BJ (cell line): ENCODE results near the gene NHLRC3. TPM values are rescaled to one million over a fixed set of nuclear protein-coding genes. Genes with fewer than 3 reads are reported as not detected.

Experiments
- CTCF ChIA-PET: fragments of 350-600 bp; formaldehyde crosslinking; extraction: SDS; loops from one replicate; lab custom pipeline; 2021; ENCODE audit warnings: antibody characterized with exemption, inconsistent platforms; lab: Yijun Ruan, JAX
- POLR2A ChIA-PET: fragments of 300-600 bp; sonication (Branson Sonifier 250); formaldehyde crosslinking; extraction: SDS; loops from one replicate; lab custom pipeline; 2021; ENCODE audit warnings: antibody characterized with exemption; lab: Charles Lee
- DNase-seq: peaks from one replicate; pipeline ENCODE4 v3.0.0-alpha.2; 2011; ENCODE audit warnings: low read depth
- H3K27me3 ChIP-seq: 2 replicates; pipeline ENCODE4 v1.6.0; 2011; ENCODE audit warnings: low read length; ENCODE audit not compliant: control insufficient read depth, insufficient read depth
- H3K36me3 ChIP-seq: 2 replicates; pipeline ENCODE4 v1.5.1; 2011; ENCODE audit warnings: low read length; ENCODE audit not compliant: control insufficient read depth, insufficient read depth
- H3K4me3 ChIP-seq: 2 replicates; pipeline ENCODE4 v1.5.1; 2011; ENCODE audit warnings: low read depth, mild to moderate bottlenecking, control low read depth, low read length
- CTCF ChIP-seq: IDR thresholded peaks from 2 replicates; pipeline ENCODE4 v1.5.1; 2011; ENCODE audit warnings: low read depth, mild to moderate bottlenecking, control low read depth, inconsistent platforms, low read length, moderate library complexity; ENCODE audit not compliant: insufficient read depth
- polyA plus RNA-seq: library from polyadenylated mRNA; depleted of rRNA; stranded (reverse); fragments of >200 nt; gene quantifications from 2 replicates; pipeline ENCODE4 v1.2.3, GENCODE V29; 2011; rRNA removed

NHLRC3 gene
- polyA plus RNA-seq, 1 experiment: 6.8 TPM

DNA sequence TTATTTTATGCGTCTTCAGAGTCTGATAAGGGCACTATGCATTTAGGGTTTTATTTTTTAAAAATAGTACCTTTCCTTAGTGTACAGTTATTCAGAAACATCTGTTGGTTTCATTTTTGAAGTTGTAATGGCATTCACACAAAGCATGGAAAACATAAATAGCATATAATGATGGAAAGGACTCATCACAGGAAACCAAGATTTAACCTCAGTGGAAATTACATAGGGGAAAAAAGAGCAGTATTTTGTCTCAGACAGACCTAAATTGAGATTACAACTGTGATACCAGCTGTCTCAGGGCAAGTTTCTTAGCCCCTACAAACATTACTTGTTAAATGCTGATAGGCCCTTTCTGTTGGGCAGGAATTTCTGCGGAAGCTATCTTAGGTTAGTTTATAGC is 57.2 kb downstream of the NHLRC3 start:
- H3K36me3 ChIP-seq: no peaks in the 10 kb centered on the region
- no peaks in the 10 kb centered on the region; the same call in 1 of the 2 replicates for H3K27me3 ChIP-seq
- ChIA-PET CTCF (interaction anchor here (0.8 to 1.3 kb wide), 2 partner anchors 23 to 521 kb away, joined by 3 to 4 read pairs; no protein-coding TSS in a partner anchor), POLR2A (no interaction called here)
- DNase-seq: no peak
- H3K4me3 ChIP-seq: no peak overlapping the region
- no peak for TF ChIP-seq CTCF

DNA sequence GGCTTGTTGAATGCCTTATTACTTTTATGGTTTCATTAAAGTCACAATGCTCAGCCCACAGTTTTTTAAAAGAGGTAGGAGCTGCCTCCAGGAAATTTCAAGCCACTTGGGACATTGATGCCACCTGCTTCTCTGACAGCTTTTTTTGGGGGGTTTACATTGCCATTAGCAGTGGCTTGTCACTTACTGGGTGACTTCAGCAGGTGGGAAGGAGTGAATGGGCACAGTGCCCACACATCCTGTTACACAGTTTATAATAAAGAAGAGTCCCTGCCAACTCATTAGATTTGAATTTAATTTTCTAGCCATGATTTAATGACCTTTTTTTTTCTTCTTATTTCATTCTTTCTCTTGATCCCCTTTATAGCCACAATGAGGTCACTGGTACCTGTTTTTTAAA is 61.0 kb downstream of the NHLRC3 start:
- ChIA-PET CTCF (no interaction called here), POLR2A (no interaction called here)
- TF ChIP-seq CTCF: no peak
- no peaks in the 10 kb centered on the region for H3K27me3 ChIP-seq
- no peak for DNase-seq
- no peaks in the 10 kb centered on the region for H3K36me3 ChIP-seq
- H3K4me3 ChIP-seq: no peak overlapping the region

Other genes with a start within 250 kb of the NHLRC3 start
- gene STOML3, start 47.6 kb upstream of the NHLRC3 start, polyA plus RNA-seq: not detected in 2 replicates
- 10.7 and 13.0 TPM in 2 replicates for gene PROSER1, start 367 bp upstream of the NHLRC3 start, polyA plus RNA-seq